NCI-H2081 (cell line): ENCODE measurements around the gene CCR7.
A peak's percentile ranks its signal among the peaks of the same experiment; 100 is the strongest.
"Not testable (repeated sequence)": the region's sequence is repeated elsewhere in the genome, so short reads cannot be mapped to it uniquely, and the experiment has no call there.

Source experiments
- DNase-seq, 2 experiments: peaks; one replicate each; lab custom pipeline; 2025; lab: John Stamatoyannopoulos, UW

CCR7 gene

DNA sequence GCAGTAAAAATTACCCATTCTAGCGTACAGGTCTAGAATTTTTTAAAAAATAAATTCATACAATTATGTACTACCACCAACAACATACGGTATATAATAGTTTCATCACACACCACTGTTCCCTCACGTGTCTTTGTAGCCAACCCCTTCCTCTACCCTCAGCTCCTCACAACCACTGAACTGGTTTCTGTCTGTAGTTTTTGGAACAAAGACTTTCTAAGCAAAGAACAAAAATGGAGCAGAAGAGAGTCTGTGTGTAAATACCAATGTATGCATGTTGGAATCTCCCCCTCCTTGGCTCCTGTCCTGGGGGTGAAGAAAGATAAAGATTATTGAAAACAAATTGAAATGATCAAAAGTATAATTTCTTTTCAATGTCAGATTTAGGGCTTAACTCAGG, 31.9 kb upstream of the CCR7 start:
- no peak for DNase-seq

- DNase-seq, result peak in 1 of 2 experiments; percentile 33
Measured at GRCh38 chr17:40596261-40596919, 31.1 kb upstream of the CCR7 start.

DNA sequence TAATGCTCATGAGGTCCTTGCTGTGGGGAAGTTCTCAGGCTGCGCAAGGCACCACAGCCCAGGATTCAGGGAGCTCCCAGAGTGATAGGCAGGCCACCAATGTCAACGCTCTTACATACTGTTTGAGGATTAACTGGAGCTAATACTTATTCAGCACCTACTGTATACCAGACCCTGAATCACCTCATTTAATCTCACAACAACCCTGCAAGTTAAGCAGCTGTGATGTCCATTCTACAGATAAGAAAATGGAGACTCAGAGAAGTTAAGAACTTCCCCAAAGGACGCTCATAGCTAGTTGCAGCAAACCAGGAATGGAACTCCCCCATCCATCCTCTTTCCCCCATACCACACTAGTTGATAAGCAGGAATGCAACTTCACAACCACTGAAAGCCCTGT, 25.5 kb upstream of the CCR7 start:
- DNase-seq, result no peak

- no peak for DNase-seq
Measured at GRCh38 chr17:40588552-40588951, 23.3 kb upstream of the CCR7 start.

GRCh38 chr17:40586264-40586663, 21.0 kb upstream of the CCR7 start:
- DNase-seq, result not testable (repeated sequence)

- DNase-seq, result not testable (repeated sequence)
Measured at GRCh38 chr17:40584950-40585349, 19.7 kb upstream of the CCR7 start.

DNA sequence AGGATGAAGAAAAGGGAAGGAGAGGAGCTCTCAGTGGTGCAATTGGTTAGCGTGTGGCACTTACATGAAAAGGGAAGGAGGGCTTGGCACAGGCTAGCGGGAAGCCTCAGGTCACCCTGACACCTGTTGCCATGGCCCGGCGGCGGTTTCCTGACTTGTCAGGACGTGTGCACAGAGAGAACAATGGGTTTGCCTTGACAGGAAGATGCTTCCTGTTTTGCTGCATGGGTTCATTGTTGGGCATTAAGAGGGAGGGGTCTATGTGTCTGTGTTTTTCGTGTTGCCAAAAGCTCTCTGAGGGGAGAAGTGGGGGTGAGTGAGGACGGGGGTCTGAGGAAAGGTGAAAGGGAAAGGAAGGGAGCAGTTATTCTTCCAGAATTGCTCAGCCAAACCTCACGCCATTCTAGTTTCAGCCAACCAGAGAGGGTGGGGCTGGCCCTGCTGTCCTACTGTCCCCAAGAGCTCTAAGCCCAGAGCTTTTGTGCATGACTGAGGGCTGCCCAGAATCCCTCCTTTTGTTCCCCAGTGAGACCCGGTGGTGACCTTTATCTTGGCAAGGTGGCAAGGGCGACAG, 17.1 kb upstream of the CCR7 start:
- DNase-seq, result peak; percentile 71 to 84

DNA sequence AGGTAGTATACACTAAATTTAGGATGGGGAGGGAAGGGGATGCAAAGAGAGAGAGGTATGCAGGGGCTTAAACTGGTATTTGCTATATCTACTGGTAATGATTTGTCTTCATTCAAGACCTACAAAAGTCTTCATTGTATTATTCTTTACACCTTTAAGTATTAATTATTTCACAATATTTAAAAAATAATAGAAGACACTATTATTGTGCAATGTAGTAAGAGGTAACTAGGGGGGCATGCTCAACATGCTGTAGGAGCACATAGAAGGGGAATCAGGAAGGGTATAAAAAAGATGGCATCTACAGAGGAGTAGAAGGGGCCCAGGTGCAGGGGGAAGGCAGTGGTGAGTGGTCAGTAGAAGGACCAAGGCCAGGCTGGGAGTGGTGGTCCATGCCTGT, 14.9 kb upstream of the CCR7 start:
- DNase-seq, result no peak

DNA sequence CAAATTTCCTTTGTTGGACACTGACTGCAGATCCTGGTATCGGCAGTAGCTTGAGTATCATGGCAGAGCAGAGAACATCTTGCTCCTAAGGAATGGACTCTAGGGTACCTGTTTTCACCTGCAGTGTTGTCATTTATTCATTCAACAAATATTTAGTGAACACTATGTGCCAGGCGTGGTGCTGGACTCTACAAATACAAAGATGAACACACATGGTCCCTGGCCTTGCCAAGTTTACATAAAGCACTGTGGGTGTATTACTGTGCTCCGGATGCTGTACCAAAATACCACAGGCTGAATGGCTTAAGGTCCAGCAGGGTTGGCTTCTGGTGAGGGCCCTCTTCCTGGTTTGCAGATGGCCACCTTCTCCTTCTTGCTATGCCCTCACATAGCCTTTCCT, 14.2 kb upstream of the CCR7 start:
- DNase-seq, result no peak

- no peak for DNase-seq
Measured at GRCh38 chr17:40577611-40578065, 12.4 kb upstream of the CCR7 start.

- no peak for DNase-seq
Measured at GRCh38 chr17:40576113-40576740, 11.0 kb upstream of the CCR7 start.

DNA sequence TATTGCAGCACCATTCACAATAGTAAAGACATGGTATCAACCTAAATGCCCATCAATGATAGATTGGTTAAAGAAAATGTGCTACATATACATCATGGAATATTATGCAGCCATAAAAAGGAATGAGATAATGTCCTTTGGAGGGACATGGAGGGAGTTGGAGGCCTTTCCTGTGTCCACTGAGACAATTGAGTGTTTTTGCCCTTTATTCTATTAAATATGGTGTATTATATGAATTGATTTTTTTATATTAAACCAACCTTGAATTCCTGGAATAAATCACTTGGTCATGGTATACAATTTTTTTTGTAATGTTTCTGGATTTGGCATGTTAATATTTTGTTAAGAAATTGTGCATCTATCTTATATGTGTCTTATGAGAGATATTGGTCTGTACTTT, 9.0 kb upstream of the CCR7 start:
- no peak for DNase-seq

DNA sequence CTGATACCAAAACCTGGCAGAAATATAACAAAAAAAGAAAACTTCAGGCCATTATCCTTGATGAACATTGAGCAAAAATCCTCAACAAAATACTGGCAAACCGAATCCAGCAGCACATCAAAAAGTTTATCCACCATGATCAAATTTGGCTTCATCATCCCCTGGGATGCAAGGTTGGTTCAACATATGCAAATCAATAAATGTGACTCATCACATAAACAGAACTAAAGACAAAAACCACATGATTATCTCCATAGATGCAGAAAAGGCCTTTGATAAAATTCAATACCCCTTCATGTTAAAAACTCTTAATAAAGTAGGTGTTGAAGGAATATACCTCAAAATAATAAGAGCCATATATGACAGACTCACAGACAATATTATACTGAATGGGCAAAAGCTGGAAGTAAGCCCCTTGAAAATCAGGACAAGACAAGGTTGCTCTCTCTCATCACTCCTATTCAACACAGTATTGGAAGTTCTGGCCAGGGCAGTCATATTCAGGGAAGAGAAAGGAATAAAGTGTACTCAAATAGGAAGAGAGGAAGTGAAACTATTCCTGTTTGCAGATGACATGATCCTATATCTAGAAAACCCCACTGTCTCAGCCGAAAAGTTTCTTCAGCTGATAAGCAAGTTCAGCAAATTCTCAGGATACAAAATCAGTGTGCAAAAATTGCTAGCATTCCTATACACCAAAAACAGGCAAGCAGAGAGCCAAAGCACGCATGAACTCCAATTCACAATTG, 7.1 kb upstream of the CCR7 start:
- DNase-seq, result not testable (repeated sequence)

- DNase-seq, result no peak
Measured at GRCh38 chr17:40568074-40568836, 3.0 kb upstream of the CCR7 start.

DNA sequence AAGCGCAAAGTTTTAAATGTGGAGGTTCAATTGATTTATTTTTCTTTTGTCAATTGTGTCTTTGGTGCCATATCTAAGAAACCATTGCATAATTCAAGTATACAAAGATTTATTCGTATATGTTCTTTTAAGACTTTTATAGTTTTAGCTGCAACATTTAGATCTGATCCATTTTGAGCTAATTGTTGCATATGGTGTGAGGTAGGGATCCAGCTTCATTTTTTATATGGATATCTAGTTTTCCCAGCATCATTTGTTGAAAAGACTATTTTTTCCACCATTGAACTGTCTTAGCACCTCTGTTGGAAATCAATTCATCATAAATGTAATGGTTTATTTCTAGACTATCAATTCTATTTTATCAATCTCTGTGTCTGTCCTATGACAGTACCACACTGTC, 2.1 kb upstream of the CCR7 start:
- no peak for DNase-seq

- DNase-seq, result no peak
Measured at GRCh38 chr17:40565769-40566409, 617 bp upstream of the CCR7 start.

- no peak for DNase-seq
Measured at GRCh38 chr17:40564195-40564882, 933 bp downstream of the CCR7 start.

GRCh38 chr17:40563220-40564052, 1.8 kb downstream of the CCR7 start:
- no peak for DNase-seq

DNA sequence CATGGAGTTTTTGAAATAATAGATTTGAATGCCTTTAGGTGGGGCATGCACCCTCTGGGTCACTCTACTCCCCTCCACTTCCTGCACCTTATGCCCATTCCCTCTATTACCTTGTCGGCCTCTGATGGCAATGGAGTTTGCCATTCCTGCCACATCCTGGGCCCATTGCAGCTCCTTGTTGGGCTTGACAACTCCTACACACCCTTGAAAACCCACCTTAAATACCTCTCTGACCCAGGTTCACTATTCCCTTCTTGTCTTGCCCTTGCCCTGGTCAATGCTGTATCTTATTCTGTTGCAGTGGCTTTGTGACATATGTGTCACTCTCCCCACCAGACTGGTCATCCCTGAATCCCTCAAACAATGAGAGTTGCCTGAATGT, 2.4 kb downstream of the CCR7 start:
- no peak for DNase-seq
